Stimulated activated CD4-positive, alpha-beta T cell treated with anti-CD3 and anti-CD28 coated beads, Interleukin-15, amount 100 ng/mL, for 24 hours (primary cell): ENCODE data around the gene ZNF425.
A peak's percentile ranks its signal among the peaks of the same experiment; 100 is the strongest.
"Not testable (repeated sequence)": the region's sequence is repeated elsewhere in the genome, so short reads cannot be mapped to it uniquely, and the experiment has no call there.

ENCODE experiments used
- DNase-seq: peaks from one replicate; pipeline ENCODE4 v3.0.0-alpha.2; 2020

Gene ZNF425, protein sequence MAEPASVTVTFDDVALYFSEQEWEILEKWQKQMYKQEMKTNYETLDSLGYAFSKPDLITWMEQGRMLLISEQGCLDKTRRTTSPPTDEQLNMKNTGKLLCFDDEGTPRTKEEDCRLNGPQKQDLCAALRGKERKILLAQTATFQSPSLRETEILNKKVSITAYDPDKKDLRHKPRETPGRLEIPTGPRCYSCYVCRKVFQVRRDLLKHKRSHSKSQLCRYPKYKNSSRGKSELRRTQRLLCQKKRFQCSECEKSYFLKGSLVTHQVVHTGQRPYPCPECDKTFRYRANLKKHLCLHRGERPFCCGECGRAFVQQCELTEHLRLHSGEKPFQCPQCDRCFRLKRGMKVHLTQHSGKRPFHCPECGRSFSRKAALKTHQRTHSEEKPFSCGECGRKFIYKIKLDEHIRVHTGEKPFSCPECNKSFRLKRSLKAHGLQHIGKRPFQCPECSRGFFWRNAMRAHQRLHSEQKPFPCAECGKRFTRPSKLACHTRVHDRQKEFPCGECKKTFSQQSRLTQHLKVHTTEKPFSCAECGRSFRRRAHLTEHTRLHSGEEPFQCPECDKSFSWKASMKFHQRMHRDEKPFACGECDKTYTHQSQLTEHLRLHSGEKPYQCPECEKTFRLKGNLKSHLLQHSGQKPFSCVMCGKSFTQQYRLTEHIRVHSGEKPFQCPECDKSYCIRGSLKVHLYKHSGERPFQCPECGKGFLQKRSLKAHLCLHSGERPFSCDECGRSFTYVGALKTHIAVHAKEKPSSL

DNA sequence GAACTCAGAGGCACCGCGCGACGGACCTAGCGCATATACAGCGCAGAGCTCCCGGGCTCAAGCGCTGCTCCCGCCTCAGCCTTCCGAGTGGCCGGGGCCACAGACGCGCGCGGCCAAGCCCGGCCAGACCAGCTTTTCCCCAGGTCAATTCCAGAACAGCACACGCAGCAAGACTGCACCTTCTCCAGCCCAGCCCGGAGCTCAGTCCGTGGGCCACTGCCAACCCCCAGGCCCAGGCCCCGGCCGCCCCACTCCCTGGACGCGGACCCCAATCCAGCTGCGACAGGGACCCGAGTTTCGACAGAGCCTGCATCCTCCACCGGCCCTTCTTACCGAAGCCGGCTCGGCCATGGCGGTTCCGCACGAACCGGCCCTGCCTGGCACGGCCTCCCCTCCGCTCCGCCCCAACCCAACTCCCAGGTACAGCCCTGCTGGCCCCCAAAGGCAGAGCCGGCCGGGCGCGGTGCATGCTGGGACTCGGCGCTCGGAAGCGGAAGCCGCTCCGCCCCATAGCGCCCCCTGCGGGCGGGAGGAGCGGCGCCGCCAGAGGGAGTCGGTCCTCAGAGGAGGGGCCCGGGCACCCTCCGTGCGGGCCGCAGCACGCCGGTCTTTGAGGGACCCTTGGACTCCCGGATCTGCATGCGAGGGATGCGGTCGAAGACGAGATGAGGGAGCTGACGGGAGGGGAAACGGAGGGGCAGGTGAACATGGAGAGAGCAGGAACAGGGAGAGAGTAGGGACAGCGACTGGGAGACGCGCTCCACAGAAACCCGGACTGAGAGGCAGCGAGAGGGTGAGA is at the start of gene ZNF425:
Gene ZNF425, minus strand, starts transcription at position 462 of the 799 bp plus-strand sequence. Its CDS starts 111 bp downstream, at position 351.
- peak; percentile 96 for DNase-seq

GRCh38 chr7:149175150-149175549 is 49.0 kb upstream of the ZNF425 start:
- no peak for DNase-seq

DNA sequence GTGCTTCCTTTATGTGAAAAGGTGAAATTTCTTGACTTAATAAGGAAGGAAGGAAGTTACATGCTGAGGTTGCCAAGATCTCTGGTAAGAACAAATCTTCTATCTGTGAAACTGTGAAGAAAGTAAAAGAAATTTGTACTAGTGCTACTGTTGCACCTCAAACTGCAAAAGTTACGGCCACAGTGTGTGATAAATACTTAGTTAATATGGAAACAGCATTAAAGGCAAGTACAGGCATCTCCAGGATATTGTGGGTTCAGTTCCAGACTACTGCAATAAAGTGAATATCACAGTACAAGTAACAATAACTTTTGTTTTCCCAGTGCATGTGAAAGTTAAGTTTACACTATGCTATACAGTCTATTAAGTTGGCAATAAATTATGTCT is 46.4 kb upstream of the ZNF425 start:
- no peak for DNase-seq

DNA sequence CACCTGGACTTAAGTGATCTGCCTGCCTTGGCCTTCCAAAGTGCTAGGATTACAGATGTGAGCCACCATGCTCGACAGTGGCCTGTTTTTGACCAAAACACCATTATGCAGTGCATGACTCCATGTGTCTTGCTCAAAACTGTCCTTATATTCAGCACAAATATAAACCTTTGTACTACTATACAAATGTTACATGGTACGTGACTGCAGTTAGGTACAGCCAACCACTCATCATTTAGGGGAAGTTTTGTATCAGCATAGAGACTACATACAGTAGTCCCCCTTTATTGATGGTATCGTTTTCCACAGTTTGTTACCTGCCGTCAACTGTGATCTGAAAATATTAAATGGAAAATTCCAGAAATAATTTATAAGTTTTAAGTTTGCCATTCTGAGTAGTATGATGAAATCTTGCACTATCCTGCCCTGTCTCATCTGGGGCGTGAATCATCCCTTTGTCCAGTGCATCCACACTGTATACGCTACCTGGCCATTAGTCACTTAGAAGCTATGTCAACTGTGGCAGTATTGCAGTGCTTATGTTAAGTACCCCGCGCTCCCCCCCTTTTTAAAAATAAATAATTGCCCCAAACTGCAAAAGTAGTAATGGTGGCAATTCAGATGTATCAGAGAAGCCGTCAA is 45.9 kb upstream of the ZNF425 start:
- DNase-seq, result no peak

GRCh38 chr7:149166630-149167352 is 40.7 kb upstream of the ZNF425 start:
- no peak for DNase-seq

DNA sequence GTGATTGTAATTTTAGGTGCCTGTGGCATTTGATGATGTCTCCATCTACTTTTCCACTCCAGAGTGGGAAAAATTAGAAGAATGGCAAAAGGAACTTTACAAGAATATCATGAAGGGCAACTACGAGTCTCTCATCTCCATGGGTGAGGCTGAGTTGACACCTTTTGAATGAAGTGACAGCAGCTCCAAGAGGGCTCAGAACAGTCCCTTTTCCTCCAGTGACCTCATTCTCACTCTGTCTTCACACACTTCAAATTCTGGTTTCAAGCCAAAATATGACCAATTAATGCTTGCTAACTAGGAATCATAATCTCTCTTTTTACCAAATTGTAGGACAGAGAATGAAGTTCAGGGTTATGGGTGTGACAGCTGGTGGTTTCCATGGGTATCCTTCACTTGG is 40.0 kb upstream of the ZNF425 start:
- no peak for DNase-seq

GRCh38 chr7:149161241-149161848 is 35.2 kb upstream of the ZNF425 start:
- DNase-seq, result no peak

DNA sequence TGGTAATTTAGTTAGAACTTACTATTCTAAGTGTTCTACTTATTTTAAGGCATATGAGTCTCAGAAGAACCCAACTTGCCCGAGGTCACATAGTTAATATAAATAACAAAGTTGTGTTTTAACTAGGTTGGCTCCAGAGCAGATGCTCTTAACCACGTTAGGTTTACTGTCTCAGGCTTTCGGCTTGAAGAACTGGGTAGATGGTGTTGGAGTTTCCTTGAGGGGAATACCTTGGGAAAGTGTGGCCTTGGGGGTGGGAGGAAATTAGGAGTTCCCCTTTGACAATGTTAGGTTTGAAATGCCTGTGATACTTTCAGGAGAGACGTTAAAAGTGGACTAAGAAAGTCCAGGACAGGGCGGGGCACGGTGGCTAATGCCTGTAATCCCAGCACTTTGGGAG is 30.8 kb upstream of the ZNF425 start:
- DNase-seq, result no peak

GRCh38 chr7:149154056-149154455 is 27.9 kb upstream of the ZNF425 start:
- no peak for DNase-seq

DNA sequence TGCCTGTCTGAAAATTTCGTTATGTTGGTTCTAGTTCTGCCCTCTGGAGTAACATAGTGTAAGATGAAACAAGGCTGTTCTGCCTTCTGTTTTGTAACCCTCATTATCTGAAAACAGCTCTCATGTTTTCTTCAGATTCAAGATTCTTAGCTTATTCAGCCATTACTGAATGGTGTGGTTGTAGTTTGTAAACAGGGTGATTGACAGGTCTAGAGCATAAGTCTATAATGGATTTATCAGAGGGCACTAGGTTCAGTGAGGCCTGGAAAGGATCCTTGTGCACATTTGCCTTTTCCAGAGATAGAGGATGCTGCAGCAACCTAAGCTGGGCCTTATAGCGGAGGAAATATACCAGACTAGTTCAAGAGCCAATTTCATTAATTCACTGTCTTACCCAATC is 27.2 kb upstream of the ZNF425 start:
- DNase-seq, result no peak

DNA sequence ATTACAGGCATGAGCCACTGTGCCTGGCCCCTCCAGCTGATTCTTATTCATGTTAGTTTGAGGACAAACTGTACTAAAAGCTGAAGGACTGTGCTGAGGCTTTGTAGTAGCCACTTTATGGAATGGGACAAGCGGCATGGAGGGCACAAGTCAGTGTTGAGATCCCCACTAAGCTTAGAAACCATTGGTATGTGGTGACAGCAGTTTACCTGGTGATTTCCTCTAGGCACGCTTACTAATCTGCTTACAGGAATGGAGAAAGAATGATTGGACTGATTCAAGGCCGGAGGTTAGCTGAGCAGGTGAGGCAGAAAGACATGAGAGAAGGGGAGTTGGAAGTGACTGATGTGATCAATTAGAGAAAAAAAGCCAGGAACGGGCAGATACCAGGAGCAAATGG is 24.9 kb upstream of the ZNF425 start:
- no peak for DNase-seq

- peak; percentile 74 for DNase-seq
Measured at GRCh38 chr7:149147752-149148653, 21.9 kb upstream of the ZNF425 start.

- DNase-seq, result peak; percentile 83
Measured at GRCh38 chr7:149147072-149147751, 21.1 kb upstream of the ZNF425 start, which contains the start of gene ZNF398. ZNF398 (plus strand) TSS chr7:149147453; CDS start chr7:149147743, 290 bp downstream.

GRCh38 chr7:149145031-149145845 is 19.1 kb upstream of the ZNF425 start:
- no peak for DNase-seq

- not testable (repeated sequence) for DNase-seq
Measured at GRCh38 chr7:149144436-149144922, 18.4 kb upstream of the ZNF425 start.

GRCh38 chr7:149141893-149142292 is 15.8 kb upstream of the ZNF425 start:
- no peak for DNase-seq

DNA sequence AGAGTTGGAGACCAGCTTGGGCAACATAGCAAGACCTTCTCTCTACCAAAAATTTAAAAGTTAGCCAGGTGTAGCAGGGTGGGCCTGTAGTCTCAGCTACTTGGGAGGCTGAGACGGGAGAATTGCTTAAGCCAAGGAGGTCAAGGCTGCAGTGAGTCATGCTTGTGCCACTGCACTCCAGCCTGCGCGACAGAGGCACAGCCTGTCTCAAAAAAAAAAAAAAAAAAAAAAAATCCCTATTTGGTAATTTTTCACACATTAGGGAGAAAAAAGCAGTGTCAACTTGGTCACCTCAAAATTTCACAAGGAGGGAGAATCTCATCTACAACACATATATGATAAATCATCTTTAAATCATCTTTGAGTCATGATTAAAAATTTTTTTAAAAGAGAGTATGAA is 14.7 kb upstream of the ZNF425 start:
- DNase-seq, result no peak

DNA sequence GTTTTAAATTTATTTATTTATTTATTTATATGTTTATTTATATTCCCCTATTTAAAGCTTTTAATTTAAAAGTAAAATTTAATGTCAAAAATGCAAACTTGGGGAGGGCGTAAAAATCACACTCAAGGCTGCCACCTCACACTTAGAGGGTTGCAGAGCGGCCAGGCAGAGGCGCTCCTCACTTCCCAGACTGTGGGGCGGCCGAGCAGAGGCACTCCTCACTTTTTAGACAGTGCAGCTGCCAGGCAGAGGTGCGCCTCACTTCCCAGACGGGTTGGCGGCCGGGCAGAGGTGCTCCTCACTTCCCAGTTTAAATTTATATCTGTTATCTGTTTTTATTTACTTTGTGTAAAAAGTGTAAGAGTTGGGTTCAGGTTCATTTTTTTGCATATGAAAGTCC is 10.0 kb upstream of the ZNF425 start:
- no peak for DNase-seq
